ENCODE results near the gene SUN3. TPM values are rescaled to one million over a fixed set of nuclear protein-coding genes. Genes with fewer than 3 reads are reported as not detected.
"Not testable (repeated sequence)": the region's sequence is repeated elsewhere in the genome, so short reads cannot be mapped to it uniquely, and the experiment has no call there.

The SUN3 gene
- total RNA-seq, 2 donors from 2014 or later: not detected

DNA sequence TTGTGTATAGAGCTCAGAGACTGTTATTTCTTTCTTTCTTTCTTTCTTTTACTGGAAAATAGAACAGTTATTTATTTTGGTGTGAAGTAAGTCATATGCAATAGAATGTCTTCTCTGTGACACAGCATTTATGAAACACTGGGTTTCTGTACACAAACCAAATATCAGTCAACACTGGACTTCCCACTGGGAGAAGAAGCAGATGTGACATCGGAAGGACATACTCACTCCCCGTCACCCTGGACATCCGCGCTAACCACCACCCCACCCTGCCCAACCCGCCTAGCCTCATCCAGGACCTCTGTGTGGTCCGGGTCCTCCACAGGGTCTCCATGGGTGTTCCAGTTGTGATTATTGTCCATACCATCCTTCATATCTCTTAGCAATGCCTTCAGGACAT is 22.0 kb downstream of the SUN3 start:
- Histone ChIP-seq H3K27ac (ENCODE audit: low read depth, low read length) (no peak overlapping the region), H3K27me3 (ENCODE audit: control insufficient read depth, insufficient read depth, low read length, poor library complexity, severe bottlenecking) (no peaks in the 10 kb centered on the region), H3K9me3 (ENCODE audit: control insufficient read depth, low read length) (no peaks in the 10 kb centered on the region), H3K9ac (ENCODE audit: extremely low read depth, low read length, poor library complexity, severe bottlenecking) (no peak overlapping the region), H3K4me3 (ENCODE audit: low read length) (no peak overlapping the region), H3K4me1 (ENCODE audit: control insufficient read depth, insufficient read depth, low read length) (peaks cover 10% of the 10 kb centered on the region), H3K36me3 (ENCODE audit: control insufficient read depth, insufficient read depth, low read length) (no peaks in the 10 kb centered on the region)
- Mint-ChIP-seq H3K9me3 (peaks cover 9% of the 10 kb centered on the region), H3K4me3 (no peak overlapping the region), H3K4me1 (peaks cover 23% of the 10 kb centered on the region), H3K27ac (no peak overlapping the region), H3K36me3 (ENCODE audit: low read depth) (no peaks in the 10 kb centered on the region), H3K27me3 (ENCODE audit: insufficient read depth) (no peaks in the 10 kb centered on the region)
- no peak for DNase-seq
- WGBS, 2 experiments (ENCODE audit: insufficient coverage in 1 of 2, insufficient read length in 1 of 2): 85 to 96% methylated on average over 3 to 6 of the region's 6 CpGs
- TF ChIP-seq, protein P1, sequence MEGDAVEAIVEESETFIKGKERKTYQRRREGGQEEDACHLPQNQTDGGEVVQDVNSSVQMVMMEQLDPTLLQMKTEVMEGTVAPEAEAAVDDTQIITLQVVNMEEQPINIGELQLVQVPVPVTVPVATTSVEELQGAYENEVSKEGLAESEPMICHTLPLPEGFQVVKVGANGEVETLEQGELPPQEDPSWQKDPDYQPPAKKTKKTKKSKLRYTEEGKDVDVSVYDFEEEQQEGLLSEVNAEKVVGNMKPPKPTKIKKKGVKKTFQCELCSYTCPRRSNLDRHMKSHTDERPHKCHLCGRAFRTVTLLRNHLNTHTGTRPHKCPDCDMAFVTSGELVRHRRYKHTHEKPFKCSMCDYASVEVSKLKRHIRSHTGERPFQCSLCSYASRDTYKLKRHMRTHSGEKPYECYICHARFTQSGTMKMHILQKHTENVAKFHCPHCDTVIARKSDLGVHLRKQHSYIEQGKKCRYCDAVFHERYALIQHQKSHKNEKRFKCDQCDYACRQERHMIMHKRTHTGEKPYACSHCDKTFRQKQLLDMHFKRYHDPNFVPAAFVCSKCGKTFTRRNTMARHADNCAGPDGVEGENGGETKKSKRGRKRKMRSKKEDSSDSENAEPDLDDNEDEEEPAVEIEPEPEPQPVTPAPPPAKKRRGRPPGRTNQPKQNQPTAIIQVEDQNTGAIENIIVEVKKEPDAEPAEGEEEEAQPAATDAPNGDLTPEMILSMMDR (conservative IDR thresholded peaks at IDR 0.05): no peak

DNA sequence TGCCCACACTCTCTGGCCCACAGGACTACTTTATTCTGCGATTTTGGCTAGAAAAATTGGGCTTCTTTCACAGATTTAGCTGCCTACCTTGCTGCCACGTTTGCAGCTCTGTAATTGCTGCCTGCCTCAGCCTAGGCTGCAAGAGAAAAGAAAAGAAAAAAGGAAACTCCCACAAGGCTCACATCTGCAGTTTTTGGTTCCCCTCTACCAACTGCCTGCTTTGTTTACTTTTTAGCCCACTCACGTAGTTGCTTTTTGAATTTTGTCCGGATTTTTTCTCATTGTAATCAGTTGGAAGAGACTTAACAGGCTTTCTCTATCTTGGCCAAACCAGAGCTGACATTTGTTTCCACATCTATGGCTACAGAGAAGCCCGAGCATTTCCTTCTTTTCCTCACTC is 24.3 kb downstream of the SUN3 start:
- WGBS, 2 experiments (ENCODE audit: insufficient coverage in 1 of 2, insufficient read length in 1 of 2): 72 to 74% methylated on average over 4 to 5 of the region's 5 CpGs

DNA sequence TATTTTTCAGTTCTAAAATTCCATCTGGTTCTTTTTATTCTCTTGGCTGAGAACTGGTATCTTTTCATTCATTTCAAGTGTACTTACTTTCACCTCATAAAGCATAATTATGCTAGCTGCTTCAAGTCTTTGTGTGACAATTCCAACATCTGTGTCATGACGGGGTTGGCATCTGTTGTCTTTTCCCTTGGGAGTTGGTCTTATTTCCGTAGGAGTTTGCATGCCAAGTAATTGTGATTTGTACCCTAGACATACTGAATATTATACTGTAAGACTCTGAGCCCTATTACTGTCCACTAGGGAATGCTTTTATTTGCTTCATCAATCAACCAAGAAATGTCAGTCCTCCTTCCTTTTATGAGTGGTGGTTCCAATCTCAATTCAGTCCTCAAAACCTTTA is 24.9 kb downstream of the SUN3 start:
- H3K27ac Mint-ChIP-seq: no peak overlapping the region
- Histone ChIP-seq H3K36me3 (ENCODE audit: control insufficient read depth, insufficient read depth, low read length) (no peaks in the 10 kb centered on the region), H3K27ac (ENCODE audit: low read depth, low read length) (no peak overlapping the region), H3K9ac (ENCODE audit: extremely low read depth, low read length, poor library complexity, severe bottlenecking) (no peak overlapping the region), H3K27me3 (ENCODE audit: control insufficient read depth, insufficient read depth, low read length, poor library complexity, severe bottlenecking) (no peaks in the 10 kb centered on the region), H3K4me3 (ENCODE audit: low read length) (no peak overlapping the region), H3K9me3 (ENCODE audit: control insufficient read depth, low read length) (no peaks in the 10 kb centered on the region), H3K4me1 (ENCODE audit: control insufficient read depth, insufficient read depth, low read length) (peaks cover 8% of the 10 kb centered on the region)
- no peak for DNase-seq
- 92 to 94% methylated on average over 2 of the region's 2 CpGs for WGBS, 2 experiments (ENCODE audit: insufficient coverage in 1 of 2, insufficient read length in 1 of 2)
- no peaks in the 10 kb centered on the region for H3K27me3 Mint-ChIP-seq (ENCODE audit: insufficient read depth)
- peaks cover 15% of the 10 kb centered on the region for H3K4me1 Mint-ChIP-seq
- peaks cover 14% of the 10 kb centered on the region for H3K9me3 Mint-ChIP-seq
- TF ChIP-seq, protein P1 (conservative IDR thresholded peaks at IDR 0.05): no peak
- no peaks in the 10 kb centered on the region for H3K36me3 Mint-ChIP-seq (ENCODE audit: low read depth)
- H3K4me3 Mint-ChIP-seq: no peak overlapping the region

More for the DNA sequence above, 24.3 kb downstream of the SUN3 start:
- TF ChIP-seq, protein P1 (conservative IDR thresholded peaks at IDR 0.05): no peak
- no peak overlapping the region for H3K27ac ChIP-seq (ENCODE audit: low read depth, low read length)
- no peak overlapping the region for H3K9ac ChIP-seq (ENCODE audit: extremely low read depth, low read length, poor library complexity, severe bottlenecking)
- Mint-ChIP-seq H3K4me1 (peaks cover 15% of the 10 kb centered on the region), H3K9me3 (peaks cover 14% of the 10 kb centered on the region), H3K36me3 (ENCODE audit: low read depth) (no peaks in the 10 kb centered on the region), H3K27me3 (ENCODE audit: insufficient read depth) (no peaks in the 10 kb centered on the region), H3K4me3 (no peak overlapping the region), H3K27ac (no peak overlapping the region)
- peaks cover 8% of the 10 kb centered on the region for H3K4me1 ChIP-seq (ENCODE audit: control insufficient read depth, insufficient read depth, low read length)
- no peak overlapping the region for H3K4me3 ChIP-seq (ENCODE audit: low read length)
- no peak for DNase-seq
- no peaks in the 10 kb centered on the region for H3K9me3 ChIP-seq (ENCODE audit: control insufficient read depth, low read length)
- no peaks in the 10 kb centered on the region for H3K36me3 ChIP-seq (ENCODE audit: control insufficient read depth, insufficient read depth, low read length)
- H3K27me3 ChIP-seq (ENCODE audit: control insufficient read depth, insufficient read depth, low read length, poor library complexity, severe bottlenecking): no peaks in the 10 kb centered on the region

DNA sequence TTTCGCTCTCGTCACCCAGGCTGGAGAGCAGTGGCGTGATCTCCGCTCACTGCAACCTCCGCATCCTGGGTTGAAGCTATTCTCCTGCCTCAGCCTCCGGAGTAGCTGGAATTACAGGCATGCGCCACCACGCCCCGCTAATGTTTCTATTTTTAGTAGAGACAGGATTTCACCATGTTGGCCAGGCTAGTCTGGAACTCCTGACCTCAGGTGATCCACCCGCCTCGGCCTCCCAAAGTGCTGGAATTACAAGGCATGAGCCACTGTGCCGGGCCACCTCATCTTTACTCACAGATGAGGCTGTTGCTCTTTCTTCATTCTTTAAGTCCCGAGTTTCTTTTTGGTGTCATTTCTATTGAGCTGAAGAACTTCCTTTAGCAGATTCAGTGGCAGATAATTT is 28.7 kb downstream of the SUN3 start:
- H3K9me3 Mint-ChIP-seq: peaks cover 14% of the 10 kb centered on the region
- not testable (repeated sequence) for H3K36me3 ChIP-seq (ENCODE audit: control insufficient read depth, insufficient read depth, low read length); H3K4me1 ChIP-seq (ENCODE audit: control insufficient read depth, insufficient read depth, low read length); H3K36me3 Mint-ChIP-seq (ENCODE audit: low read depth); H3K9me3 ChIP-seq (ENCODE audit: control insufficient read depth, low read length); H3K27me3 Mint-ChIP-seq (ENCODE audit: insufficient read depth); H3K27ac ChIP-seq (ENCODE audit: low read depth, low read length); DNase-seq; H3K4me3 ChIP-seq (ENCODE audit: low read length); H3K9ac ChIP-seq (ENCODE audit: extremely low read depth, low read length, poor library complexity, severe bottlenecking); H3K27ac Mint-ChIP-seq; H3K27me3 ChIP-seq (ENCODE audit: control insufficient read depth, insufficient read depth, low read length, poor library complexity, severe bottlenecking); H3K4me3 Mint-ChIP-seq
- peaks cover 13% of the 10 kb centered on the region for H3K4me1 Mint-ChIP-seq
- 91 to 96% methylated on average over 7 to 13 of the region's 13 CpGs for WGBS, 2 experiments (ENCODE audit: insufficient coverage in 1 of 2, insufficient read length in 1 of 2)
